AG10803 (cell line): Measurements from ENCODE around the gene LCE3B.
"Not testable (repeated sequence)": the region's sequence is repeated elsewhere in the genome, so short reads cannot be mapped to it uniquely, and the experiment has no call there.

Source experiments
- DNase-seq: peaks from one replicate; pipeline ENCODE4 v3.0.0; 2010; ENCODE audit warnings: low read depth
- H3K4me3 ChIP-seq: 2 replicates; pipeline ENCODE4 v1.5.1; 2011; ENCODE audit warnings: mild to moderate bottlenecking, low read length, control low read depth
- TF ChIP-seq, protein P1 (sequence below): conservative IDR thresholded peaks from 2 replicates; pipeline ENCODE4 v1.5.1; 2011; ENCODE audit warnings: mild to moderate bottlenecking, low read length, control low read depth, inconsistent platforms

The LCE3B gene, protein sequence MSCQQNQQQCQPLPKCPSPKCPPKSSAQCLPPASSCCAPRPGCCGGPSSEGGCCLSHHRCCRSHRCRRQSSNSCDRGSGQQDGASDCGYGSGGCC

DNA sequence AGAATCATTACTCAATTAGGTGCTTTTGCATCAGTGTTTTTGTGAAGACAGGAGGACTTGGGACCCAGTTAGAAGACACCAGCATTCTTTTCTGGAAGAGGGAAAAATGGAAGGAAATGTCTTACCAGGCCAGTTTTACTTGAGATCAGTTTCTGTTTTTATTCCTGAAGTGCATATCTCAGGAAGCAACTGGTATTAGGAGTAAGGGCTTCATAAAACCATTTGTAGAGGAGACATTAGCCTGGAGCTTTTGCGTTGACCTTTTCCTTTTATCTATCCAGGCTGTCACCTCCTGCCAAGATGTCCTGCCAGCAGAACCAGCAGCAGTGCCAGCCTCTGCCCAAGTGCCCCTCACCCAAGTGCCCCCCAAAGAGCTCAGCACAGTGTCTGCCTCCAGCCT lies at the start of gene LCE3B:
Gene LCE3B, plus strand, starts transcription at position 301 of the 400 bp plus-strand sequence. Its CDS starts 0 bp downstream, at position 301.
- H3K4me3 ChIP-seq = no peak within 1 kb of the TSS
- TF ChIP-seq, protein P1, sequence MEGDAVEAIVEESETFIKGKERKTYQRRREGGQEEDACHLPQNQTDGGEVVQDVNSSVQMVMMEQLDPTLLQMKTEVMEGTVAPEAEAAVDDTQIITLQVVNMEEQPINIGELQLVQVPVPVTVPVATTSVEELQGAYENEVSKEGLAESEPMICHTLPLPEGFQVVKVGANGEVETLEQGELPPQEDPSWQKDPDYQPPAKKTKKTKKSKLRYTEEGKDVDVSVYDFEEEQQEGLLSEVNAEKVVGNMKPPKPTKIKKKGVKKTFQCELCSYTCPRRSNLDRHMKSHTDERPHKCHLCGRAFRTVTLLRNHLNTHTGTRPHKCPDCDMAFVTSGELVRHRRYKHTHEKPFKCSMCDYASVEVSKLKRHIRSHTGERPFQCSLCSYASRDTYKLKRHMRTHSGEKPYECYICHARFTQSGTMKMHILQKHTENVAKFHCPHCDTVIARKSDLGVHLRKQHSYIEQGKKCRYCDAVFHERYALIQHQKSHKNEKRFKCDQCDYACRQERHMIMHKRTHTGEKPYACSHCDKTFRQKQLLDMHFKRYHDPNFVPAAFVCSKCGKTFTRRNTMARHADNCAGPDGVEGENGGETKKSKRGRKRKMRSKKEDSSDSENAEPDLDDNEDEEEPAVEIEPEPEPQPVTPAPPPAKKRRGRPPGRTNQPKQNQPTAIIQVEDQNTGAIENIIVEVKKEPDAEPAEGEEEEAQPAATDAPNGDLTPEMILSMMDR = no peak
- DNase-seq = no peak

GRCh38 chr1:152565115-152565514 lies 48.5 kb upstream of the LCE3B start:
- no peak overlapping the region for H3K4me3 ChIP-seq
- DNase-seq = no peak
- TF ChIP-seq, protein P1 = no peak

- TF ChIP-seq, protein P1 = no peak
- H3K4me3 ChIP-seq = no peak overlapping the region
- no peak for DNase-seq
Observed at GRCh38 chr1:152565535-152566215, 47.9 kb upstream of the LCE3B start.

DNA sequence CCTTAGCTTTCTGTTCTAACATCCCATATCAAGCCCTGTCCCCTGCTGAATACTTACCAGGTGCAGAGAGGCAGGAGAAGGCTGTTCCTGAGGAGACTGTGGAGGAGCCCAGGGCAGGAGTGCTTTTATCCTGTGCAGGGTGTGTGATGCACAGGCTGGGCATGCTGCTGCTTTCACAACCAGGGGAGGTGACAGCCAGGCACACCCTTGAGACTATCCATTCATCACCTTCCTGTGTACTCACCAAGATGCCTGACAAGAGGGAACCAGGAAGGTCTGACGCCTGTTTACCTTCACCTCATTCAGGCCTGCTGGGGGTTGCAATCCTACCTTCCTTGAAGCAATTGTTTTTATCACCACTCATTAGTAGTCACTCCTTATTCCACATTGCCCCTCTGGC lies 46.9 kb upstream of the LCE3B start, which contains the start of gene LCE3E:
Gene LCE3E, minus strand, starts transcription at position 100 of the 400 bp plus-strand sequence. CDS start 572 bp downstream, outside the sequence.
- TF ChIP-seq, protein P1 = no peak
- no peak within 1 kb of the TSS for H3K4me3 ChIP-seq

GRCh38 chr1:152577168-152577567 lies 36.4 kb upstream of the LCE3B start:
- H3K4me3 ChIP-seq = no peak overlapping the region
- peak; percentile 28 for DNase-seq
- TF ChIP-seq, protein P1 = no peak

More for the DNA sequence above, 46.9 kb upstream of the LCE3B start, which contains the start of gene LCE3E:
- DNase-seq = no peak

DNA sequence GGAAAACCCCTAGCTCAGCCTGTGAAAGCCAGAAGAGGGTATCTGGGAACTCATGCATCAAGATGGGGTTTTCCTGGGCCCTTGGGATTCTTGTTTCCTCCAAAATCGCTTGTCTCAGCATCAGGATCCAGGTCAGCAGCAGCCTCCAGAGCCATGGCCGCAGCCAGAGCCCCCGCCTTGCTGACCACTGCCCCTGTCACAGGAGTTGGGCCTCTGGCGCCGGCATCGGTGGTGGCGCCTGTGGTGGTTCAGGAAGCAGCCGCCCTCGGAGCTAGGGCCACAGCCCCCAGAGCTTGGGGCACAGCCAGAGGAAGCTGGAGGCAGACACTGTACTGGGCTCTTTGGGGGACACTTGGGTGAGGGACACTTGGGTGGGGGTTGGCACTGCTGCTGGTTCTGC lies 34.1 kb upstream of the LCE3B start:
- DNase-seq, H3K4me3 ChIP-seq: not testable (repeated sequence)

DNA sequence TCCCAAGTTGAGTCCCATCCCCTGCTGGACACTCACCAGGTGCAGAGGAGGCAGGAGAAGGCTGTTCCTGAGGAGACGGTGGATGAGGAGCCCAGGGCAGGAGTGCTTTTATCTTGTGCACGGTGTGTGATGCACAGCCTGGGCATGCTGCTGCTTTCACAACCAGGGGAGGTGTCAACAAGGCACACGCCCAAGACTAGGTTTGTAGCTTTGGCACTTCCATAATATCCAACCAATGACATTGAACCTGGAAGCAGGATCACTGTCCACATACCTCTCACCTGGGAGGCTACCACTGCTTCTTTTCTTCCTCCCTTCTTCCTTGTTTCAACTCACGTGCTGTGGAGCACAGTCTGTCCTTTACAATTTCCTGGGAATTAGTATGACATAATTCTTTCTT lies 33.2 kb upstream of the LCE3B start, which contains the start of gene LCE3D:
Gene LCE3D, minus strand, starts transcription at position 84 of the 400 bp plus-strand sequence. CDS start 580 bp downstream, outside the sequence.
- TF ChIP-seq, protein P1 = no peak
- DNase-seq = no peak
- H3K4me3 ChIP-seq = no peak within 1 kb of the TSS
